Fibroblast of peridontal ligament (primary cell): ENCODE data around the gene DSE.
A peak's percentile ranks its signal among the peaks of the same experiment; 100 is the strongest.
"Not testable (repeated sequence)": the region's sequence is repeated elsewhere in the genome, so short reads cannot be mapped to it uniquely, and the experiment has no call there.

Experiments used
- DNase-seq: peaks from one replicate; pipeline ENCODE4 v3.0.0-alpha.2; 2010; ENCODE audit errors: extremely low read depth

The DSE gene

GRCh38 chr6:116370760-116371119, at the start of gene DSE:
Gene DSE (plus strand): TSS chr6:116370947. CDS start chr6:116399251, 28,304 bp downstream.
- no peak for DNase-seq

- DNase-seq = not testable (repeated sequence)
Measured at GRCh38 chr6:116321933-116322332, 48.8 kb upstream of the DSE start.

- no peak for DNase-seq
Measured at GRCh38 chr6:116323863-116324262, 46.9 kb upstream of the DSE start.

- not testable (repeated sequence) for DNase-seq
Measured at GRCh38 chr6:116325634-116326132, 45.1 kb upstream of the DSE start.

GRCh38 chr6:116326181-116326671, 44.5 kb upstream of the DSE start:
- no peak for DNase-seq

GRCh38 chr6:116326996-116327395, 43.8 kb upstream of the DSE start:
- DNase-seq = no peak

- DNase-seq = no peak
Measured at GRCh38 chr6:116327803-116328527, 42.8 kb upstream of the DSE start.

- peak; percentile 27 for DNase-seq
Measured at GRCh38 chr6:116328528-116328903, 42.2 kb upstream of the DSE start.

GRCh38 chr6:116329156-116329555, 41.6 kb upstream of the DSE start:
- DNase-seq = peak; percentile 80

GRCh38 chr6:116330511-116330910, 40.2 kb upstream of the DSE start:
- DNase-seq = peak; percentile 41

- no peak for DNase-seq
Measured at GRCh38 chr6:116332096-116332495, 38.7 kb upstream of the DSE start.

GRCh38 chr6:116334638-116335409, 35.9 kb upstream of the DSE start:
- DNase-seq = peak; percentile 30

- no peak for DNase-seq
Measured at GRCh38 chr6:116335612-116336215, 35.0 kb upstream of the DSE start.

- no peak for DNase-seq
Measured at GRCh38 chr6:116338943-116339342, 31.8 kb upstream of the DSE start.

- not testable (repeated sequence) for DNase-seq
Measured at GRCh38 chr6:116340625-116341024, 30.1 kb upstream of the DSE start.

- DNase-seq = no peak
Measured at GRCh38 chr6:116349216-116349615, 21.5 kb upstream of the DSE start.

GRCh38 chr6:116351101-116351500, 19.6 kb upstream of the DSE start:
- DNase-seq = no peak

- DNase-seq = peak; percentile 94
Measured at GRCh38 chr6:116352515-116353471, 18.0 kb upstream of the DSE start.

- no peak for DNase-seq
Measured at GRCh38 chr6:116354236-116354635, 16.5 kb upstream of the DSE start.

GRCh38 chr6:116355796-116356195, 15.0 kb upstream of the DSE start:
- no peak for DNase-seq

- no peak for DNase-seq
Measured at GRCh38 chr6:116359131-116359530, 11.6 kb upstream of the DSE start.
